HuH-7 (cell line): ENCODE data around the gene CFAP210.

Experiments used
- DNase-seq: peaks from one replicate; pipeline ENCODE4 v3.0.0; 2011; ENCODE audit warnings: low spot score

Gene CFAP210, protein sequence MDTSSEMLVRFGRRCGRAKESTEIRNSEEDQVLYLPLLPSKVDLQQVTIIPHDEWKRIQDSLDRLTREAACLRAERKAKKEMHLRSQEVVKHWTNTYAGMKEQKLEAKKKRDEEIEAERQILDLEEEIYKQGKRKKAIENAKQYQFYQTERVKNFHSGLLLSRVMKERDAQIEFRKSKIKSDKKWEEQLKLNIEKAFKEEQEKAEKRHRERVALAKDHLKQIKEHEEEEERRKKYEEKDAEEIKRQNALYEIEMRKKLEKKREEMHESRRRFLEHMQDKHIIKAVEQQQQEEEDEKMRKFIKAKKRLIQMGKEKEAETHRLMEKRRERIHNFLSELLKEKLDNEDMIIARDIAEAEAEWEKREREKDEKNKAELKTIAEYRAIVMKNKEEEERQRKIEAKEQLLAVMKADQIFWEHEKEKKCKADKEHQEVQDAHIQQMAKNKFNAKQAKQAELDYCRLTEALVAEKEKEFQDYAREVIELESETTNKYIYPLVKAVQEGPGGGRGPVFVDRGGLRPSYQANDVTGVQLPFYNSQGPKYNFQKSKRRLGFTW

DNA sequence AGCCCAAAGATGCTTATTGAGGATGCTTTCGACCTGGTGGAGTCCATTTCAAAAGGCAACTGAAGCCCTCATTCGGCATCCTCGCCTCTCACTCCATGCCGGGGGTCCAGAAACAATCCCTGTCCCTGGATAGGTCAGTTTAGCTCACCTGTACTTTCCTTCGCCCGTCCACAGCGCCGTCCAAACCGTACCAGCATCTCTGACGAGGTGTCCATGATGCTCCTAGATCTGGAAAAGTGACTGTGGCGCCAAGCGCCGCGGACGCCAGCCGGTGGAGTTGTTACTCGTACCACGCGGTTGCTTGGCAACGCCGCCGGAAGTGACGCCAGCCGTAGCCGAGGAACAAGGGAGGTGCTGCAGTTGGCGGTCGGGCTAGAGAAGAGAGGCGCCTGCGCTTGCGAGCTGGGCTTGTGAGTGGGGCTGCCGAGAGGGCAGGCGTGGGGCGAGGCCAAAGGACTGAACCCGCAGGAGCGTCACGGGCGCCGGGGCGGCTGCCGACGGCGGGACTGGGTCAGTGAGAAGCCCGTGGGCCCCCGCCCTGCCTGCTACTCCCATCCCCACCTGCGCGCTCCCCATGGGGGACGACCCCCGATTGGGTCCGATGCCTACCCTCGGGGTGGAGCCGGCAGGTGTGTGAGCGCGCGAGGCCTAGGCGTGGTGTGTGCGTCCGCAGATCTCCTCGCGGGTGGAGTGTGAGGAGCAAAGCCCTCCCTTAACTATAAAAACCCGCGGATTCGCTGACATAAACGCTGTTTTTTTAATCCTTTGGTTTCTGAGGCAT, at the start of gene CFAP210, which contains the start of gene PHOSPHO2:
CFAP210 (minus strand) TSS at position 293 of the 781 bp plus-strand sequence; CDS start at position 215, 78 bp downstream.
PHOSPHO2 (plus strand) TSS at position 357 of the 781 bp plus-strand sequence. CDS start 6,503 bp downstream, outside the sequence.
- DNase-seq: peak; percentile 89

DNA sequence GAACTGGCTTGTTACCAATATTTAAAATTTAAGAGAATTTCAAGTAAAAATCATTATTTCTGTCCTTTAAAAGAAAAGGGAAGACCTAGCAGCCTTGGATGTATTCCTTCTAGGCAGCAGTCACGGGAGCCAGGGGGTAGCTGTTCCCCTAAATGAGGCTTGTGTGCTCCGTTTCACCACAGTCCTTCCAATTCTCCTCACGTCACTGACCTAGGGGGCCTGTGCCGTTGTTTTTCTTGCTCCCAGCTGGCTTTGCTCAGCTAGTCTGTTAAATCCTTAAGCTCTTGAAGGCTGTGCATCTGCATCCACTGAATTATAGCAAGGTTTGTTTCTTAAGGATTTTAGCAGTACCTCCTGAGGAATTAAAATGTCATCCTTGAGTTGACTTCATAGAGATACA, 49.3 kb upstream of the CFAP210 start:
- no peak for DNase-seq

DNA sequence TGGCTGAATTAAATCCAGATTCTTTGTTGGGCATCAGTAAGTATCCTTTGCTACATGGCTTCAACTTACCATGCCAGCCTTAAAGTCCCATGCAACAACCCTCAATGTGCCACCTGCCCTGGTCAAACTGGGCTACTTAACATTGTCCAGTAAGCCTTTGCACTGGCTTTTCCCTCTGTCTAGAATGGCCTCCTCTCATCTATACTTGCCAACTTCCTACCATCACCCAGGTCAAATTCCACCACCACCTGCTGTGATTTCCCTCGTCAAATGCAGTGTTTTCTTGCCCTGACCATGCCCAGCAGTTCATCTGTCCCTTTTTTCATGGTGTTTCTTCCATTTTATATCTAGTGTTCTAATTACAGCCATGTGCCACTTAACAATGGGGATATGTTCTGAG, 45.1 kb upstream of the CFAP210 start:
- DNase-seq: no peak

DNA sequence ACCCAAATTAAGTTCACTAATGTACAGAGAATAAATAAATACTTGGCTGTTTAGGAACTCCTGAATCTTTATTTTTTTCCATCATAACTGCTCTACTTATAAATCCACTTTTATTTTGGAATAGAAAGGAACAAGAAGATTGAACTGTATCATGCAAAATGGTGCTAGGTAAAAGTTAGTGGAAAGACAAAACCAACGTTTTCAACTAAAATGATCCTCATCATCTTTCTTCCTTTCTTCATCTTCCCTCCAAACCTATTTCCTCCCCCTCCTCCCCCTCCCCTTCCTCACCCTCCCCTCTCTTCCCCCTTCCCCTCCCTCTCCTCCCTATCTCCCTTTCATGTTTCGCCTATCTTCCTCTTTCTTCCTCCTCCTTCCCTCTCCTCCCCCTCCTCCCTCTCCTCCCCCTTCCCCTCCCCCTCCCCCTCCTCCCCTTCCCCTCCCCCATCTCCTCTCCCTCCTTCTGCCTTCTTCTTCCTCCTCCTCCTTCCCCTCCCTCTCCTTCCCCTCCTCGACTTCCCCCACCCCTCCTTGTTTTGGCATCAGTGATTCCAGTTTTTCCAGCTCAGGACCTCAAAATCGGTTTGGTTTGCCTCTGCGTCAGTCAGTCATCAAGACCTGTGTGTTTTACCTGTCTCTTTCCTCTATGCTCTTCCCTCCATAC, 44.5 kb upstream of the CFAP210 start:
- DNase-seq: no peak

DNA sequence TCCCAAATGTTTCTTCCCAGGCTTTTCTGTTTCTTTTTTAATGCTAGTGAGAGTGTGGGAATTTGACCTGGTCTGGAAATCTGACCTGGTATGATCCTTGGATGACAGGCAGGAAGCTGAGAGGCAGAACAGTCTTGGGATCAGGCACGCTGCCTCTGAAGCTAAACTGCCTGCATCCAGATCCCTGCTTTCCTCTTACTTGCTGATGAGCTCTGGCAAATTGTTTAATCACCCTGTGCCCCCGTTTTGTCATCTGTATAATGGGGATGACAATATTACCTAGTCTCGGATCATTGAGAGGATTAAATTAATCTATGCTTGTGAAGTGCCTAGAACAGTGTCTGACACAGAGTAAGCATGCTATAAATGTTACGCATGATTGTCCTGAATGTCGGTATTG, 42.7 kb upstream of the CFAP210 start:
- no peak for DNase-seq

DNA sequence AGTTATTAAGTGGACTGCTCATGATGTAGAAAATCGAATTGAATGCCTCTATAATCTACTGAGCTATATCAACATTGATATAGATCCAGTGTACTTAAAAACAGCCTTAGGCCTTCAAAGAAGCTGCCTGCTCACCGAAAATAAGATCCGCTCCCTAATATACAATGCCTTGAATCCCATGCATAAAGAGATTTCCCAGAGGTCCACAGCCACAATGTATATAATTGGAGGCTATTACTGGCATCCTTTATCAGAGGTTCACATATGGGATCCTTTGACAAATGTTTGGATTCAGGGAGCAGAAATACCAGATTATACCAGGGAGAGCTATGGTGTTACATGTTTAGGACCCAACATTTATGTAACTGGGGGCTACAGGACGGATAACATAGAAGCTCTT, 41.4 kb upstream of the CFAP210 start:
- DNase-seq: no peak

DNA sequence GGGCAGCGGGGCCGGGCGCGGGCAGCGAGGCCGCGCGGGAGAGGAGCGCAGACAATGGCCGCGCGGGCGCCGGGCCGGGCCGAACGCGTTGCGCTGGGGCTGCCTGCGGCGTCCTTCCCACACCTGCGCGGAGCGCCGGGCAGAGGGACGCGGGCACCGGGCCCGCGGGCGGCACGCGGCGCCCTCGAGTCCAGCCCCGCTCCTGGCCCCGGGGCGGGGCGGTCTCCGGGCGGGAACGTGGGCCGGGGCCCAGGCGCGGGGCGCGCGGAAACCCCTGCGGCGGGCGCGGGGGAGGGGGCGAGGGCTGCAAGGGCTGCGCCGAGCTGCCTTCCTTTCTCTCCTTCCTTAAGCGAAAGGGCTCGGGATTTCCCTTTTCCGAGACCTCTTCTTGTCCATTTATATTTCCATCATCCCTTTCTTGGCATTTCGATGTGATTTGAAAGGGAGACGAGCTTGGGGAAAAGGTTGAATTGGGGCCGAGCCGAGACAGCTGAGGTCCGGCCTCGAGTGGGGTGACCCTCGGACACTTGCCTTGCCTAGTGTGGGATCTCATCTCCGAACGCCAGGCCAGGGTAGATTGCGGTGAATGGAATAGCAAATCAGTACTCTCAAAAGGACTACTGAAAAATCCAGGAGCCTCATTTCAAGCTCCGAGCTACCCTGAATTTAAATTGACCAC, 40.1 kb upstream of the CFAP210 start:
- peak; percentile 43 for DNase-seq

DNA sequence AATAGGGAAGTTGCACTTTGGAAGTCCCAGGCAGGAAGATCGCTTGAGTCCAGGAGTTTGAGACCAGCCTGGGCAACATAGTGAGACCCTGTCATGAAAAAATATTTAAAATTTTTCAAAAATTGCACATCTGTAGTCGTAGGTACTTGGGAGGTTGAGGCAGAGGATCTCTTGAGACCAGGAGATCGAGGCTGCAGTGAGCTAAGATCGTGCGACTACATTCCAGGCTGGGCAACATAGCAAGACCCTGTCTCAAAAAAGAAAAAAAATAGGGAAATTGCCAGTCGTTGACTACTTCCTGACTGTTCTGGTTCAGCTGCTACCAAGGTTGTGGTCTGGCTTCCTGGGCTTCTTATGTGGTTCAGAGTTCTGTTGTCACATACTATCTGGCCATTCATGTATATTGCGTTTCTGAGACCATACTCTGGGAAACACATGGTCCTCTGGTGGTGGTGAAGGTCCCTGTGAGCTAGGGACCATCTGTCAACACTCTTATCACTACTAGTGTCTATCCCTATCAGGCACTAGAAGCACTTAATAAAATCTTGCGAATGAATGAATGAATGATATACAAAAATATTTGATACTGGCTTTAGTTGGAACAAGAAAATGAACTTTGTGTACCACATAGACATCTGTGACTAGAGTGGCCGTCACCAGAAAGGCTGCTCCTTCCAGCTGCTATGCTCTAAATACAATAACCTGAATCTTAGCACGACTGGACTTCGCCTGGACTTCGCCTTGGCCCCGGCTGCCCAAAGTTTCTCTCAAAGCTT, 38.6 kb upstream of the CFAP210 start:
- DNase-seq: peak; percentile 42

DNA sequence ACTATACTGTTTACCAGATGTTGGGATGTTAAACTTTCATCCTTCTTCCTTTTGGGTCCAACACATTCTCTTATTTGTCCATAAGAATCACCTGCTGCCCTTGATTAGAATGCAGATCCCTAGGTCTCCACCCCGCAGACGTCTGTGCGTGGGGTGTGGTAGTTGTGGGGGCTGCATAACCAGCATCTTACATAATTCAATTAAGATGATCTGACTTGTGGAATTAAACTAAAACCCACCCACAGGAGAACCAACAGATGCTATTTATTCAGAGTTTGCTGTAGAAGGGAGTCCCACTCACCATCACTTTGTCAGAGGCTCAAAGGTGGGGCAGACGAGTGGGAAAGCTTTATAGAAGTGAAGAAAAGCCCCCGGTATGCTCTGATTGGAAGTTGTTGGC, 37.9 kb upstream of the CFAP210 start:
- DNase-seq: no peak

DNA sequence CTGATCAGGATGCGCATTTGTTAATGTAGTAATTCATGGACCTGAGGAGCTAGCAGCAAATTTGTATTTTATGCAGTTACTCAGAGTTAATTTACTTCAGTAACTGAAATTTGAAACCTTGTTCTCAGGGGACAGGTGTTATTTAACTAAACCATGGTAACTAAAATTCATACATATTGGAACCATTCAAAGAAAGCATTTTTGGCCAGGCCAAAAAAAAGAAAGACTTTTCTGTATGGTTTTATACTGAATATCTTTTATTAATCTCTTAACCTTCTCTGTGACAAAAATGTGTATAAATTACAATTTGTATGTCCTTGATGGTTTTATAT, 35.0 kb upstream of the CFAP210 start:
- no peak for DNase-seq

DNA sequence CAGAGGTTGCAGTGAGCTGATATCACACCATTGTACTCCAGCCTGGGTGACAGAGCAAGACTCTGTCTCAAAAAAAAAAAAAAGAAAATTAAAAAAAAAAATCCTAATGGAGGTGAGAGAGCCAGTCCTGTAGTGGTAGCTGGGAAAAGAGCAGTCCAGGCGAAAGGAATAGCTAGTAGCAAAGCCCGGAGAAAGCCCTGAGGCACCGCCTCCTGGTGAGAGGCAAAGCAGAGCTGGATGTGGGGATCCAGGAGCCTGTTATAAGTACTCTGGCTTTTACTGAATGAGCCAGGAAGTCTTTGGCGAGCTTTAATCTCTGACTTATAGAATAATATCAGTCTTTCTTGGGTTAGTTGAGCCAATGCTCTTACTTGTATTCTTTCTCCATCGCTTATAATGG, 32.9 kb upstream of the CFAP210 start:
- DNase-seq: no peak

DNA sequence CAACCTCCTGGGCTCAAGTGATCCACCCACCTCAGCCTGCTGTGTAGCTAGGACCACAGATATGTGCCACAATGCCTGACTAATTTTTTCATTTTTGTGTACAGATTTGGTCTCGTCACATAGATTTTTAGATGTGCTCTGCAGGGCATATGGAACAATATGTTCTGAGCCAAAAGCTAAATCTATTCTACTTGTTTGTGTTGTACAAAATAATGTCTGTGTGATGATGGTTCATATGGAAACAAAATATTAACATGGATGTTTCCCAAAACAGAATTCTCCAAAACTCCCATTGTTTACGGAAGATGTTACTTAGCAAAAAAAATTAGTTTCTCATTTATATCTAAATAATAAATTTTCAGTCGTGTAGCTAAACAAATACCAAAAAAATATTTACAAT, 26.8 kb upstream of the CFAP210 start:
- DNase-seq: no peak

DNA sequence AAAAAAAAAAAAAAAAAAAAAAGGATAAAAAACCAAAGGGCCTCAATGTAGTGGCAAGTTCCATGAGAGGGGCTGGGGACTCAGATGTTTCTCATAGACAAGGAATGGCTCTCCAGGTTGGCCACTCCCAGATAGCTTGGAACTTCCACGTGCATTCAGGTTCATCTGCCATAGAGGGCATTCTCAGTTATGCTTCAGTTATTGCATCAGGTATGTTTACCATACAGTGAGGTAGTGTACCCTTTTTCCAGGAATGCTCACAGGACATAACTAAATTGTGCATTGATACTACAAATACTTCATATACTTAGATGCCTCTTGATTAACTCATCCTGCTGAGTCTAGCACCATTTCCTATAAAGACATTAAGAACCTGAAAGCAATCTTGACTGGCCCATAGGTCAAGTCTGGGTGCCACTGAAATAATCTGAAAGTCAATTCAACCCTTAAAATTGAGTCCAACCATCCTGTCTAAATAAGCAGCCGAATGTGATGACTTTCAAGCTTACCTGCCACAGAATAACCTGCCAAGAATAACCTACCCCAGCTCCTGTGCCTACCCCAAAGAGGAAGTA, 24.8 kb upstream of the CFAP210 start:
- no peak for DNase-seq

DNA sequence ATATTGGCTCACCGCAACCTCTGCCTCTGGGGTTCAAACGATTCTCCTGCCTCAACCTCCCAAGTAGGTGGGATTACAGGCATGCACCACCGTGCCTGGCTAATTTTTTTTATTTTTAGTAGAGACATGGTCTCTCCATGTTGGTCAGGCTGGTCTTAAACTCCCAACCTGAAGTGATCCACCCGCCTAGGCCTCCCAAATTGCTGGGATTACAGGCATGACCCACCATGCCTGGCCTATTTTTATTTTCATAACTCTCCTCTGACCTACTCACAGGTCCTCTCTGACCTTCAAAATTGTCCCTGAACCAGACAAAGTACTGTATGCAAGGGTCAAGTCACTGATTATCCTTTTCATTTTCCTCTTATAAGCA, 23.5 kb upstream of the CFAP210 start:
- no peak for DNase-seq

DNA sequence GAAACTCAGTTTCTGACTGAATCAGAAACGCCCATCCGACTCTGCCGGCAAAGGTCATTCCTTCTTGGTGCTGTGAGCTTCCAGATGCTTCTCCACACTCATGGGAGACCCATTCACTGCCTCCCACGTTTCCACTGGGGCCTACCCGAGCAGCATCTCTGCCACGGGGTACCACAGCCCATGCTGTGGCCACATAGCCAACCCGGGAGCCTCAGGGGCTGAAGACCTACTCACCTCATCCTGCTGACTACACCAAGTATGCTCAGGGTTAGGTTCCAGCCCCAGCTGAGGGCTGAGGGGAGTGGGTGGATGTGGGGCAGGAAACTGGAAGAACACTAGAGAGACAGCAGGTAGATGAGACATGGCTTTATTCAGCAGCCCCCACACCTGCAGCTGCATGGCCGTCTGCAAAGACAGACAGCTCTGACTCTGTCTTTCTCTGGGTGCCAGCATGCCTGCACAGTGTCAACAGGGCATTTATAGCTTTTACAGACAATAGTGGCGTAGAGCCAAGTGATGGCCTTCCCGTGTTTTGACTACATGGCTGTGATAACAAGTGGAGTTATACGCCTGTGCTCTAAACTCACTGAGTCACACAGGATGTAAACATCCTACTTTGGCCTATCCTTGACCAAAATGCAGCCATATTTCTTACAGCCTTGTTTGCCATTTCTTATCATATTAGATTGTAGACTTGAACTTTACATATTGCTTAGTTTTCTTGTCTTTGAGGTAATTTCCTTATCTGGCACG, 22.9 kb upstream of the CFAP210 start:
- no peak for DNase-seq

DNA sequence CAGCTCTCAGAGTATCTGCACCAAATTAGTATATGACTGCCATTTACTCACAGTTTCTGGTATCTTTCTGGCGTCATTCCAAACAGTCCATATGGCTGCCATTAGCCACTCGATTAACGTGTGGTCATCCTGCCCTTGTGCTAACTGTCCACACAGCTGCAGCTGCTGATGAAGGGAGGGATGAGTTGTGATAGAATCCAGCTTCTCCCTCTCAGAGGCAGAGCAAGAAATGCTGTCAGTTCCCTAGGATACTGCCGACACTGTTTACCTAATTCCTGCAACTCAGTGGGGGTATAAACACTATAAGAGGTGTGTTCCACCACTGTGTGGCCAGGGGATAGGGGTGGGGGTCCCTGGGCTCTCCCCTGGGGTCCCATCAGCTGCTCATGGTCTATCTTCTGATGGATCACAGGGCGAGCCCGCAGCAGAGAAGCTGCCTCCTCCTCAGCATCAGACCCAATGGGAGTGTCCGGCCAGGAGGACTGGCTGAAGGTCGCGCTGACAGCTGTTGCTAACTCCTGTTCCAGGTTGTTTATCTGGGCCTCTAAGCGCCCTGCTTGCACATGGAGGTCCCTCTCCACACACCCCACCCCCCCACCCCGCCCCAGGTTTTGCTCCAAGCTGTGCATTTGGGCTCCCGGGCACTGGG, 22.2 kb upstream of the CFAP210 start:
- DNase-seq: no peak

DNA sequence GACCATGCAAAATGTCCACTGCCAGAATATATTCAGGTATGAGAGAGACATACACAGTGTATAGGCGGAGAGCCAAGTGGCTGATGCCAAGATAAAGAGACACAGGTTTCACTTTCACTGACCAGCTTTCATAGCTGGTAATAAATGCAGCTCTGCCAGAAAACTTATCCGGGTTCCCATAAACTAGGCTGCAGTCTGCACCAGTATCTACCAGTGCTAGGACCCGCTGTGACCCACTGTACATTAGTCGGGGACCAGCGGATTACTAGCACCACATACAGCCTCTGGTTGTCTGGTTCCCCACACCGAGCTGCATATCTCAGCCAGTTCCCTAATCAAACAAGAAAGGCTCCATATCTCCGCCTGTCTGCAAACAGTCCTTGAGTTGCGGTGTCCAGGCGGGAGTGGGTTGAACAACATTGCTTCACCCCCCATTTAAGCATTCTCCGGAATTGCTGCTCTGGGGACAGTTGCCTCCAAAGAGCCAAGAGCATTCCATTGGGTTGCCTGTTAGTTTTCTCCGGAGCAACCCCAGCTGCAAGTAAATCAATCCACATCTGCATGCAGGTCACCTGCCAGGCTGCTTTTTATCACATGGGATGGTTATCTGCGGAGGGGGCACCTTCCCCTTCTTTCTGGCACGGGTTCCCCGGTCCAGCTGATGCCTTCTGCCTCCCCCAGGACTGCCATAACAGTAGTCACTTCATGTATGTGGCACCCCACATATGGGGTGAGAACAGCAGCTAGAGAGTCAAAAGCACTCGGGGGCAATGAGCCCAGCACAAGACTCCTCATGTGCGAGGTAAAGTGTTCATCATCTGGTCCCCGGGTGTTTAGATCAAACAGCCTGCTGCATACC, 21.4 kb upstream of the CFAP210 start:
- DNase-seq: peak; percentile 63

DNA sequence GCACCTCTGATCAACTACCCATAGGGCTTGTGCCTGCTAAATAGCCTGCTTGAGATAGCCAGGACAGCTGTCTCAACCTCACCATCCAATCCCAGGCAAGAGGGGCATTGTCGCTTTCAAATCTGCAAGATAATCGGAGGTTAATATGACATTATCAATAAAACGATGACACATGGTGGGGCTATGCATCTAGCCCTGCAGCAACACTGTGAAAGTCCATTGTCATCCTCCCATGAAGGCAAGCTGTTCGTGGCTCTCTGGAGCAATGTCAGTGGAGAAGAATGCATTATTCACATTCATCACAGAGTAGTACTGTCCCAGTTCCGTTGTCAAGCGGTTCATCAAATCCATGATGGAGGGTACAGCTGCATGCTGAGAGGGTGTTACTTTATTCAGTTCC, 20.5 kb upstream of the CFAP210 start:
- DNase-seq: no peak

DNA sequence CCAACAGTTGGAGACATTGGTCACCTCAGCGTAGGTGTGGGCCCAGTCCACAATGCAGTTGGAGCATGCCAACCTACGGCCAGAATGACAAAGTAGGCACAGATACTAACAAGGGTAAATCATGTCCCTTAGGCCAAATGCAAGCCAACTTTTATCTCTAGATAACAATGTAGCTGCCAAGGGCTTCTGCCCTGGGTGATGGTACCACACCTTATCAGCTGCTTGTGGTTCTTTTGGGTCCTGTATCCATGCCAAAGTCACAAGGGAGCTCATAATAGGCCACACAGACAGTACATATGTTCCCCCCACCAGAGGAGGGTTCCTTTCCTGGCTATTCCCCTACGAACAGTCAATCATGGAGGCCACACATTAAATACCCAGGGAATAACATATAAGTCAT, 19.1 kb upstream of the CFAP210 start:
- DNase-seq: no peak
